ENCODE measurements around the gene CSGALNACT2. TPM values are rescaled to one million over a fixed set of nuclear protein-coding genes. Genes with fewer than 3 reads are reported as not detected.
"Not testable (repeated sequence)": the region's sequence is repeated elsewhere in the genome, so short reads cannot be mapped to it uniquely, and the experiment has no call there.

Gene CSGALNACT2, protein sequence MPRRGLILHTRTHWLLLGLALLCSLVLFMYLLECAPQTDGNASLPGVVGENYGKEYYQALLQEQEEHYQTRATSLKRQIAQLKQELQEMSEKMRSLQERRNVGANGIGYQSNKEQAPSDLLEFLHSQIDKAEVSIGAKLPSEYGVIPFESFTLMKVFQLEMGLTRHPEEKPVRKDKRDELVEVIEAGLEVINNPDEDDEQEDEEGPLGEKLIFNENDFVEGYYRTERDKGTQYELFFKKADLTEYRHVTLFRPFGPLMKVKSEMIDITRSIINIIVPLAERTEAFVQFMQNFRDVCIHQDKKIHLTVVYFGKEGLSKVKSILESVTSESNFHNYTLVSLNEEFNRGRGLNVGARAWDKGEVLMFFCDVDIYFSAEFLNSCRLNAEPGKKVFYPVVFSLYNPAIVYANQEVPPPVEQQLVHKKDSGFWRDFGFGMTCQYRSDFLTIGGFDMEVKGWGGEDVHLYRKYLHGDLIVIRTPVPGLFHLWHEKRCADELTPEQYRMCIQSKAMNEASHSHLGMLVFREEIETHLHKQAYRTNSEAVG
- 10 to 100 TPM; 29.2 to 30.4 TPM for total RNA-seq

DNA sequence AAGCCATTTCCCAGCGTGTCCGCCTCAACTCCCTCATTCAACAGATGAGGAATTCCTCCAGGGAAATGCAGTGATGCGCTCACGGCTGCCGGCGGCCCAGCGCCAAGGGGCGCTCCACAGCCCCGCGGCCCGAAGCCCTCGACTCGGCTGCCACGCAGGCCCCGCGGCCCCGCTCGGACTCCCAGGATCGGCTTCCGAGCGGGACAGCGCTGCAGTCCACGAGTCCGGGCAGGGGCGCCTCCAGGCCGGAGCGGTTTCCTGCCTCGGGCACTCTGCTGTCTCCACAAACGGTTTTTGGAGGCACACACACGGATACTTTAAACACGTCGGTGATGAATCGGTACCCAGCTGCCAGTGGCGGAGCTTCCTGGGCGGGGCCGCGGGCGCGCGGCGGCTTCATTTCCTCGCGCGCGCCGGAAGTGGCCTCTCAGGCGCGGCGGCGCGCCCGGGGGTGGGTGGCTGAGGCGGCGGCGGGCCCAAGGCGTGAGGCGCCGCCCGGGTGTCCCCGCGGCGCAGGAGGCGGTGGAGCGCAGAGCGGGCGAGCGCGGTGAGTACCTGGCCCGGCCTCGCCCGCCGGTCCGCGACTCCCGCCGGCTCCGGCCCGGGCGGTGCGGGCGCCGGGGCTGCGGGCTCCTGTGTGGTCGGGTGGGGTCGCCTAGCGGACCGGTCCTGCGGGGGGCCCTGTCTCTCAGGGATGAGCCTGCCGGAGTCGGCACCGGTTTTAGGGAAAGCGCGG, at the start of gene CSGALNACT2:
CSGALNACT2 (plus strand) TSS at position 425 of the 736 bp plus-strand sequence. CDS start 16,705 bp downstream, outside the sequence.
- ChIA-PET CTCF (interaction anchor here (1.0 to 5.3 kb wide), 8 partner anchors 9 to 323 kb away, joined by 3 to 46 read pairs (median 7); no protein-coding TSS in a partner anchor), POLR2A (interaction anchor here (0.6 to 5.4 kb wide), 23 partner anchors 11 to 515 kb away, joined by 3 to 155 read pairs (median 5); no protein-coding TSS in a partner anchor)
- Mint-ChIP-seq H3K36me3 (ENCODE audit: low read depth) (peaks cover 37% of the 10 kb centered on the region), H3K27me3 (ENCODE audit: low read depth) (no peaks in the 10 kb centered on the region), H3K4me3 (peak within 1 kb of the TSS; percentile 92), H3K4me1 (ENCODE audit: low read depth) (peaks cover 56% of the 10 kb centered on the region), H3K9me3 (ENCODE audit: insufficient read depth) (no peaks in the 10 kb centered on the region), H3K27ac (peak within 1 kb of the TSS; percentile 96)
- ATAC-seq (peak; percentile 87), DNase-seq (peak; percentile 91)

DNA sequence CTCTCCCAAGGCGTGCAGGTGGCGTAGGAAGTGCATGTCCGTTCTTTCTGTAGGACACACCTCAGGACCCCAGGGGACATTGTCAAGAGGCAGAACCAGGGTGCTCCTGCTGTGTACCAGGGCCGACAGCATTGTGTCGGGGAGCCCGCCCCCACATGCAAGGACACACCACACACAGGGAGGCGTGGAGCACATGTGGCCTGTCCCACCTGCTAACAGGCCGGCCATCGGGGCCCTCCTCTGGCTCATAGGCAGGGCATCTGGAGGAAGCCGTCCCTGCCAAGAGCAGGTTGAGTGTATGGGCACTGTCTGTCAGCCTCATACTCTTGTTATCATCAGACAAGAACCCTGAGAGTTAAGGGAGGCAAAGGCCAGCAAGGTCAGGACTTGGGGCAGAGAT, 48.7 kb upstream of the CSGALNACT2 start:
- ChIA-PET POLR2A (no interaction called here), CTCF (no interaction called here)
- no peak overlapping the region for H3K4me3 Mint-ChIP-seq
- no peaks in the 10 kb centered on the region for H3K36me3 Mint-ChIP-seq (ENCODE audit: low read depth)
- H3K9me3 Mint-ChIP-seq (ENCODE audit: insufficient read depth), result no peaks in the 10 kb centered on the region
- no peak overlapping the region for H3K27ac Mint-ChIP-seq
- ATAC-seq (no peak), DNase-seq (no peak)
- H3K27me3 Mint-ChIP-seq (ENCODE audit: low read depth), result peaks cover 17% of the 10 kb centered on the region
- peaks cover 2% of the 10 kb centered on the region for H3K4me1 Mint-ChIP-seq (ENCODE audit: low read depth)

DNA sequence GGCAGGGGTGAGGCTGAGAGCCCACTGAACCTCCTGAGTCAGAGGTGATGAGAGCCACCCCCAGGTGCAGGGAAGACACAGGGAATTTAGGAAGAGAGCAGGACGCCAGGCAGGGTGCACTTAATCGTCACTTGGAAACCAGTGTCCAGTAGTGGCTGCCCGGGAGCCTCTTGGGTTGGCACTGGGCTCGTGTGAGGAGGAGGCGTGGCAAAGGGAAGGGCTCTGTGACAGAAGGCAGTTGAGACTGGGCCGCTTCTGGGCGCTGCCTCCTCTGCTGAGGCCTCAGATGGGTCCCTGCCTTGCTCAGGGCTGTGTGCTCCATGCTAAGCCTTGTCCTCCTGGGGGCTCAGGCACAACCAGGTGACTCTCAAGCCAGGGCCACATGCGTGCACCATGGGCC, 48.1 kb upstream of the CSGALNACT2 start:
- CTCF ChIA-PET, result no interaction called here
- ATAC-seq, result no peak
- H3K36me3 Mint-ChIP-seq (ENCODE audit: low read depth), result no peaks in the 10 kb centered on the region
- H3K27ac Mint-ChIP-seq, result no peak overlapping the region
- peaks cover 17% of the 10 kb centered on the region for H3K27me3 Mint-ChIP-seq (ENCODE audit: low read depth)
- no peaks in the 10 kb centered on the region for H3K9me3 Mint-ChIP-seq (ENCODE audit: insufficient read depth)
- no peak overlapping the region for H3K4me3 Mint-ChIP-seq
- peaks cover 2% of the 10 kb centered on the region for H3K4me1 Mint-ChIP-seq (ENCODE audit: low read depth)
- POLR2A ChIA-PET, result no interaction called here
- no peak for DNase-seq

DNA sequence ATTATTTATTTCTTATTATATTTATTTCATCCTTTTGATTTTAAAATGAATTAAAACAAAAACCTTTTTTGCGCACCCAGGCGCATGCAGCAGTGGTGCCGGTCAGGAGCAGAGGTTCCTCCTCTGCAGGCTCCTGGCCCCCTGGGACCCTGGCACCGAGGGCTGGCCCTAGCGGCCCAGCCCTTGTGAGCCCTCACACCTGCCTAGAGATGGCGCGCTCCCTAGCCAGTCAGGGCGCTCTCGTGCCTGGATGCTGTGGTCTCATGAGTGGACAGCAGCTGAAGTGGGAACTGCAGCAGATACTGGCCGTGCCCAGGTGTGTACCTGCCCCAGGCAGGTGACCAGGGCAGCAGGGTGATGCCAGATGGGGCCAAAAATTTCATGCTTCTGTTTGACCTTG, 47.6 kb upstream of the CSGALNACT2 start:
- H3K4me3 Mint-ChIP-seq, result no peak overlapping the region
- no peaks in the 10 kb centered on the region for H3K9me3 Mint-ChIP-seq (ENCODE audit: insufficient read depth)
- H3K27me3 Mint-ChIP-seq (ENCODE audit: low read depth), result peaks cover 17% of the 10 kb centered on the region
- peaks cover 2% of the 10 kb centered on the region for H3K4me1 Mint-ChIP-seq (ENCODE audit: low read depth)
- H3K36me3 Mint-ChIP-seq (ENCODE audit: low read depth), result no peaks in the 10 kb centered on the region
- ChIA-PET POLR2A (no interaction called here), CTCF (no interaction called here)
- H3K27ac Mint-ChIP-seq, result no peak overlapping the region
- ATAC-seq (no peak), DNase-seq (no peak)

DNA sequence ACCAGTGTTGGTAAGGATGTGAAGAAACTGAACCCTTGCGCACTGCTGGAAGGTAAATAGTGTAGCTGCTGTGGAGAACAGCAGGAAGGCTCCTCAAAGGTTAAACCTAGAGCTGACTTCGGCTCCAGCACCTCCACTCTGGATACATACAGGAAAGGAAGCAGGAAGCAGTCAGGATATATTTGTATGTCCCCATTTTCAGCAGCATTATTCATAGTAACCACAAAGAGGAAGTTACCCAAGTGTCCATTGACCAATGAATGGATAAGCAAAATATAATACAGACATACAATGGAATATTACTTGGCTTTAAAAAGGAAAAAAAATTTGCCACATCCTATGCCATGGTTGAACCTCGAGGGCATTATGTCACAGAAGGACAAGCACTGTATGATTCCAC, 46.4 kb upstream of the CSGALNACT2 start:
- ChIA-PET CTCF (no interaction called here), POLR2A (no interaction called here)
- Mint-ChIP-seq H3K27me3 (ENCODE audit: low read depth) (peaks cover 17% of the 10 kb centered on the region), H3K36me3 (ENCODE audit: low read depth) (no peaks in the 10 kb centered on the region), H3K4me3 (no peak overlapping the region), H3K4me1 (ENCODE audit: low read depth) (peaks cover 2% of the 10 kb centered on the region), H3K27ac (no peak overlapping the region), H3K9me3 (ENCODE audit: insufficient read depth) (no peaks in the 10 kb centered on the region)
- ATAC-seq (no peak), DNase-seq (no peak)

DNA sequence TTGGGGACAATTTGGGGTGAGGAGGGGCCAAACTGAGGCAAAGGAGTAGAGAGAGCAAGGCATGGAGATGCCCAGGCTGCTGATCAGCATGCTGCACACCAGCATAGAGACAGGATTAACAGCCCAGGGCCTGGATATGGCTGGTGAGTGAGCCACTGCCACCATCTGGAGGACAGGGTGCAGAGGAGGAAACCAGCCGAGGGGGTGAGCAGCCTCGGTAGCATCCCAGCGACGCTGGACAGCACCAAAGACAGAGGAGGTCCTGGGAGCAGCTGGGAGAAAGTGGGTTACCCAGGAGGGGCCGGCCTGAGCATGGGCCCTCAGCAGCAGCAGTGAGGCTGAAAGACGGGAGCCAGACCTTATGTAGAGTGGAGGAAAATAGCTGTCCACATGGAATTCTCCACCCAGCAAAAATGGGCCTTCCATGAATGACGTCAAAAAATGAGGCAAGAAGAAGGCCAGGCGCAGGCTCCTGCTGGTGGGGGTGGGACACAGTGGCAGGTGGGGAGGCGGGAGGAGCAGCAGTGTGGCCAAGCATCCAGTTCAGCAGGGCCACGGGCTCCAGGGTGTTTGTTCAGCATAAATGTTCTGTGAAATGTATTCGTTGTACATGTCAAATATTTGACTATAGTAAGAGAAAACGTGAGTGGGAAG, 44.7 kb upstream of the CSGALNACT2 start:
- ATAC-seq (no peak), DNase-seq (no peak)
- peaks cover 2% of the 10 kb centered on the region for H3K4me1 Mint-ChIP-seq (ENCODE audit: low read depth)
- POLR2A ChIA-PET, result no interaction called here
- H3K27me3 Mint-ChIP-seq (ENCODE audit: low read depth), result peaks cover 17% of the 10 kb centered on the region
- CTCF ChIA-PET, result no interaction called here
- no peaks in the 10 kb centered on the region for H3K36me3 Mint-ChIP-seq (ENCODE audit: low read depth)
- H3K4me3 Mint-ChIP-seq, result no peak overlapping the region
- H3K27ac Mint-ChIP-seq, result no peak overlapping the region
- H3K9me3 Mint-ChIP-seq (ENCODE audit: insufficient read depth), result no peaks in the 10 kb centered on the region

DNA sequence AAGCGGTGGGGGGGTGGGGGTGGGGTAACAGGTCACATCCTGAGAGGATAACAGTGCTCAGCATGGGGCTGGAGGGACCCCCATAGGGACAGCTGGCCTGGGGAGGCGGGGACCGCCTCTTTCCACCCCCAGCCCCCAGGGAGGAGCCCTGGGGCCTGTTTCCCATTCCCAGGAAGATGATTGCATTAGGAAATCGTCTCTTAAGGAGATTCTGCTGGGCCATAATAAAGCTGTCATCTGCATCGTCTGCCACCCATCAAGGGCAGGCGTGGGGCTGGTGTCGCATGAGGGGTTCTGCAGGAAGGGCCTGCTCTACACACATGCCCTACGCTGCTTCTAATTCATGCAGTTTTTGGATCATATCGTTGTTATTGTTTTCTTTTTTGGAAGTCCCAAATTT, 44.2 kb upstream of the CSGALNACT2 start:
- DNase-seq (no peak), ATAC-seq (no peak)
- Mint-ChIP-seq H3K27ac (no peak overlapping the region), H3K9me3 (ENCODE audit: insufficient read depth) (no peaks in the 10 kb centered on the region), H3K36me3 (ENCODE audit: low read depth) (no peaks in the 10 kb centered on the region), H3K27me3 (ENCODE audit: low read depth) (peaks cover 19% of the 10 kb centered on the region), H3K4me1 (ENCODE audit: low read depth) (peaks cover 2% of the 10 kb centered on the region), H3K4me3 (no peak overlapping the region)
- CTCF ChIA-PET, result no interaction called here
- POLR2A ChIA-PET, result no interaction called here

DNA sequence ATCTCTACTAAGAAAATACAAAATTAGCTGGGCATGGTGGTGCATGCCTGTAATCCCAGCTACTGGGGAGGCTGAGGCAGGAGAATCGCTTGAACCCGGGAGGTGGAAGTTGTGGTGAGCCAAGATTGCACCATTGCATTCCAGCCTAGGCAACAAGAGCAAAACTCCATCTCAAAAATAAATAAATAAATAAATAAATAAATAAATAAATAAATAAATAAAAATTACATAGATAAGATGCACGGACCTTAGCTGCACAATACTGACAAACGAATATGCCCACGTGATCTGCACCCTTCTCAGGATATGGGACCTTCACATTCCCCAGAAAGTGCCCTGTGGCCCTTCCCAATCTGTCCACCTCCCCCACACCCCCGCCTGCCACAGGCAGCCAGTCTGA, 38.9 kb upstream of the CSGALNACT2 start:
- H3K4me3 Mint-ChIP-seq; CTCF ChIA-PET; H3K9me3 Mint-ChIP-seq (ENCODE audit: insufficient read depth); H3K4me1 Mint-ChIP-seq (ENCODE audit: low read depth); H3K27ac Mint-ChIP-seq; DNase-seq; POLR2A ChIA-PET; ATAC-seq; H3K36me3 Mint-ChIP-seq (ENCODE audit: low read depth): not testable (repeated sequence)
- H3K27me3 Mint-ChIP-seq (ENCODE audit: low read depth), result peaks cover 23% of the 10 kb centered on the region

DNA sequence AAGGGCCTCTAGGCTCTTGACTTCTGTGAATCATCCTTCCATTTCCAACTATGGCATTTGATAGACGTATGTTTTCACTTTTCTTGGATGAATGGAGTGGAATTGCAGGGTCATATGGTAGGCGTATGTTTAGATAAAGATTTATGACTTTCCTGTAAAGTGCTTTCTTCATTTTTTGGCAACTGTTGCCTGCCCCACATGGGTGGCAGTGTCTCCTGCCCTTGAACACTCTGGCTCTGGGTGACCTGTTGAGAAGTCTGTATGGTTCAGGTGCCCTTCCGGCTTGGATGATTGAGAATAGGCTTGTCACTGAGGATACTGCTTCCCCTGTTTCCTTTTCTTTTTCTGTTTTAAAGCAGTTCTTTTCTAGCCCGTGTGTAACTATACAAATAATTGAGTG, 38.3 kb upstream of the CSGALNACT2 start:
- Mint-ChIP-seq H3K27me3 (ENCODE audit: low read depth) (peaks cover 24% of the 10 kb centered on the region), H3K36me3 (ENCODE audit: low read depth) (no peaks in the 10 kb centered on the region), H3K9me3 (ENCODE audit: insufficient read depth) (no peaks in the 10 kb centered on the region), H3K4me1 (ENCODE audit: low read depth) (peaks cover 2% of the 10 kb centered on the region), H3K27ac (no peak overlapping the region), H3K4me3 (no peak overlapping the region)
- no peak for ATAC-seq
- ChIA-PET POLR2A (no interaction called here), CTCF (no interaction called here)
- DNase-seq, result no peak

DNA sequence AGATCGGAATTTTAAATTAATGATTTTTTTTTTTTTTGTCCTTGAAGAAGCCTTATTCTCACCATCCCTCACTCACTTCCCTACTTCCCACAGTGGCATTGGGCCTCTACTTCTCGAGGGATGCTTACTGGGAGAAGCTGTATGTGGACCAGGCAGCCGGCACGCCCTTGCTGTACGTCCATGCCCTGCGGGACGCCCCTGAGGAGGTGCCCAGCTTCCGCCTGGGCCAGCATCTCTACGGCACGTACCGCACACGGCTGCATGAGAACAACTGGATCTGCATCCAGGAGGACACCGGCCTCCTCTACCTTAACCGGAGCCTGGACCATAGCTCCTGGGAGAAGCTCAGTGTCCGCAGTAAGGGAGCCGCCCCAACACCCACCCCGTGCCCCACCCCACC, 37.9 kb upstream of the CSGALNACT2 start:
- H3K4me3 Mint-ChIP-seq, result no peak overlapping the region
- H3K27me3 Mint-ChIP-seq (ENCODE audit: low read depth), result peaks cover 28% of the 10 kb centered on the region
- no peaks in the 10 kb centered on the region for H3K36me3 Mint-ChIP-seq (ENCODE audit: low read depth)
- ATAC-seq (no peak), DNase-seq (no peak)
- peaks cover 5% of the 10 kb centered on the region for H3K4me1 Mint-ChIP-seq (ENCODE audit: low read depth)
- no peaks in the 10 kb centered on the region for H3K9me3 Mint-ChIP-seq (ENCODE audit: insufficient read depth)
- ChIA-PET POLR2A (no interaction called here), CTCF (no interaction called here)
- no peak overlapping the region for H3K27ac Mint-ChIP-seq

DNA sequence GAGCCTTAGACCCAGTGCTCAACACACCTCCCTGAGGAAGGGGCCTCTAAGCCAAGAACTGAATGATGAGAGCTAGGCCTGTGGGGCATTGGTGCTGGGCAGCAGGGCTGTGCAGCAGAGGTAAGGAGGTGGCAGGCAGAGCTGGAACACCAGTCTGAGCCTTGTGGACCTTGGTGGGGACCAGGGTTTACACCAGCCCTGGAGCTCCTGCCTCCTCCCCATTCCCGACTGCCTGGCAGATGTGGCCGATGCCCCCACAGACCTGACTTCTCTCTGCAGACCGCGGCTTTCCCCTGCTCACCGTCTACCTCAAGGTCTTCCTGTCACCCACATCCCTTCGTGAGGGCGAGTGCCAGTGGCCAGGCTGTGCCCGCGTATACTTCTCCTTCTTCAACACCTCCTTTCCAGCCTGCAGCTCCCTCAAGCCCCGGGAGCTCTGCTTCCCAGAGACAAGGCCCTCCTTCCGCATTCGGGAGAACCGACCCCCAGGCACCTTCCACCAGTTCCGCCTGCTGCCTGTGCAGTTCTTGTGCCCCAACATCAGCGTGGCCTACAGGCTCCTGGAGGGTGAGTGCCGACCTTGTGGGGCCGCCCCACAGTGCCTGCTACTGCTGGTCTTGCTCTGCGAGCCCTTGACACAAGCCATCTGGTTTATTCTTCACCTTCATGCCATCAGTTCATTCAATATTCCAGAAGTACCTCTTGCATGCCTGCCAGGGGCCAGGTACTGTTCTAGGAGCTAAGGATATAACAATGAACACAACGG, 36.0 kb upstream of the CSGALNACT2 start:
- no peak overlapping the region for H3K27ac Mint-ChIP-seq
- H3K27me3 Mint-ChIP-seq (ENCODE audit: low read depth), result peaks cover 28% of the 10 kb centered on the region
- H3K9me3 Mint-ChIP-seq (ENCODE audit: insufficient read depth), result no peaks in the 10 kb centered on the region
- DNase-seq, result no peak
- no peaks in the 10 kb centered on the region for H3K36me3 Mint-ChIP-seq (ENCODE audit: low read depth)
- ChIA-PET CTCF (no interaction called here), POLR2A (no interaction called here)
- H3K4me1 Mint-ChIP-seq (ENCODE audit: low read depth), result peaks cover 23% of the 10 kb centered on the region
- H3K4me3 Mint-ChIP-seq, result no peak overlapping the region
- ATAC-seq, result no peak

Data from activated CD8-positive, alpha-beta T cell treated with anti-CD3 and anti-CD28 coated beads, Interleukin-2, amount 10 ng/mL, durations not matched to agents 7 days and 5 days (primary cell).